Neural cell (in vitro differentiated cells): Measurements from ENCODE around the gene SAMD4A. TPM values are rescaled to one million over a fixed set of nuclear protein-coding genes. Genes with fewer than 3 reads are reported as not detected.

Experiments
- H2AFZ ChIP-seq: fragments of 200-600, 300-800 bp; sonication (generic), shearing (Covaris generic); 2 replicates; pipeline ENCODE4 v1.6.0; 2014; ENCODE audit warnings: low read depth, mild to moderate bottlenecking, antibody characterized with exemption, low read length, moderate library complexity
- H3F3A ChIP-seq: fragments of 200-600 bp; shearing (Covaris generic); 2 replicates; pipeline ENCODE4 v1.6.1; 2016; ENCODE audit warnings: mild to moderate bottlenecking, moderate library complexity, mixed read lengths, antibody characterized with exemption, low read length; ENCODE audit not compliant: insufficient read depth, poor library complexity, severe bottlenecking
- H3K27ac ChIP-seq: fragments of 200-600, 300-800 bp; sonication (generic), shearing (Covaris generic); 2 replicates; pipeline ENCODE4 v1.5.1; 2014; ENCODE audit warnings: mild to moderate bottlenecking, low read length, moderate library complexity
- H3K27me3 ChIP-seq: fragments of 300-800, 200-600 bp; sonication (generic), shearing (Covaris generic); 2 replicates; pipeline ENCODE4 v1.6.0; 2014; ENCODE audit warnings: mild to moderate bottlenecking, low read depth, low read length, moderate library complexity; ENCODE audit not compliant: insufficient read depth
- H3K36me3 ChIP-seq: fragments of 300-800, 200-600 bp; sonication (generic), shearing (Covaris generic); 2 replicates; pipeline ENCODE4 v1.5.1; 2014; ENCODE audit warnings: mild to moderate bottlenecking, antibody characterized with exemption, low read length, moderate library complexity; ENCODE audit not compliant: insufficient read depth
- H3K4me2 ChIP-seq: fragments of 300-800, 200-600 bp; sonication (generic), shearing (Covaris generic); 2 replicates; pipeline ENCODE4 v1.6.0; 2014; ENCODE audit warnings: mild to moderate bottlenecking, low read length
- H3K4me3 ChIP-seq: fragments of 300-800, 200-600 bp; sonication (generic), shearing (Covaris generic); 2 replicates; pipeline ENCODE4 v1.5.1; 2014; ENCODE audit warnings: mild to moderate bottlenecking, low read length, moderate library complexity
- H3K79me2 ChIP-seq: fragments of 200-600 bp; shearing (Covaris generic); replicated peaks from 2 replicates; pipeline ENCODE4 v1.6.0; 2014; ENCODE audit warnings: mild to moderate bottlenecking, low read length, moderate library complexity; ENCODE audit not compliant: insufficient read depth
- H3K9ac ChIP-seq: fragments of 300-800, 200-600 bp; sonication (generic), shearing (Covaris generic); 2 replicates; pipeline ENCODE4 v1.6.1; 2016; ENCODE audit warnings: mild to moderate bottlenecking, low read length, mixed read lengths
- H3K9me2 ChIP-seq: fragments of 200-600 bp; shearing (Covaris generic); 2 replicates; pipeline ENCODE4 v1.6.1; 2016; ENCODE audit warnings: mild to moderate bottlenecking, low read length, mixed read lengths; ENCODE audit not compliant: insufficient read depth
- H3K9me3 ChIP-seq: fragments of 200-600, 300-800 bp; sonication (generic), shearing (Covaris generic); 2 replicates; pipeline ENCODE4 v1.6.1; 2016; ENCODE audit warnings: mild to moderate bottlenecking, mixed run types, low read length, moderate library complexity, mixed read lengths
- H4K20me1 ChIP-seq: fragments of 200-600 bp; shearing (Covaris generic); 2 replicates; pipeline ENCODE4 v1.6.1; 2016; ENCODE audit warnings: mild to moderate bottlenecking, mixed run types; ENCODE audit not compliant: insufficient read depth
- EP300 ChIP-seq: fragments of 450-650 bp; conservative IDR thresholded peaks from 2 replicates; pipeline ENCODE4 v1.6.1; 2014; ENCODE audit warnings: antibody characterized with exemption, mild to moderate bottlenecking, moderate library complexity; ENCODE audit not compliant: poor library complexity, severe bottlenecking
- EZH2 ChIP-seq: fragments of 200-600, 300-800 bp; shearing (Covaris generic), sonication (generic); IDR thresholded peaks from 2 replicates; pipeline ENCODE4 v1.6.1; 2014; ENCODE audit warnings: antibody characterized with exemption, low read length, borderline replicate concordance, mild to moderate bottlenecking; ENCODE audit not compliant: insufficient read depth, poor library complexity, severe bottlenecking
- MXI1 ChIP-seq: fragments of 450-650 bp; conservative IDR thresholded peaks from 2 replicates; pipeline ENCODE4 v1.6.1; 2014; ENCODE audit warnings: antibody characterized with exemption, mild to moderate bottlenecking; ENCODE audit not compliant: poor library complexity, severe bottlenecking
- POLR2AphosphoS5 ChIP-seq: IDR thresholded peaks from 2 replicates; pipeline ENCODE4 v1.6.1; 2012
- RAD21 ChIP-seq: fragments of 450-650 bp; conservative IDR thresholded peaks from 2 replicates; pipeline ENCODE4 v1.6.1; 2014; ENCODE audit warnings: antibody characterized with exemption, mild to moderate bottlenecking, moderate library complexity
- SMC3 ChIP-seq: fragments of 450-650 bp; conservative IDR thresholded peaks from 2 replicates; pipeline ENCODE4 v1.6.1; 2014; ENCODE audit warnings: antibody characterized with exemption, mild to moderate bottlenecking, moderate library complexity; ENCODE audit not compliant: poor library complexity
- TAF1 ChIP-seq: IDR thresholded peaks from 2 replicates; pipeline ENCODE4 v1.6.1; 2012; ENCODE audit warnings: low read depth
- polyA plus RNA-seq: library from polyadenylated mRNA; depleted of rRNA; stranded (reverse); fragments of >200 nt; gene quantifications from 2 replicates; pipeline ENCODE4 v1.2.3, GENCODE V29; 2014
- TF ChIP-seq, protein P1 (sequence below): fragments of 450-650 bp; IDR thresholded peaks from 2 replicates; pipeline ENCODE4 v1.5.1; 2014; ENCODE audit warnings: antibody characterized with exemption, mild to moderate bottlenecking, moderate library complexity; ENCODE audit not compliant: poor library complexity, severe bottlenecking
- TF ChIP-seq, protein P2 (sequence below): IDR thresholded peaks from 2 replicates; pipeline ENCODE4 v1.6.1; 2012; ENCODE audit warnings: borderline replicate concordance

Gene SAMD4A
- polyA plus RNA-seq, 1 donor from 2014 or later, result 1.0 TPM

DNA sequence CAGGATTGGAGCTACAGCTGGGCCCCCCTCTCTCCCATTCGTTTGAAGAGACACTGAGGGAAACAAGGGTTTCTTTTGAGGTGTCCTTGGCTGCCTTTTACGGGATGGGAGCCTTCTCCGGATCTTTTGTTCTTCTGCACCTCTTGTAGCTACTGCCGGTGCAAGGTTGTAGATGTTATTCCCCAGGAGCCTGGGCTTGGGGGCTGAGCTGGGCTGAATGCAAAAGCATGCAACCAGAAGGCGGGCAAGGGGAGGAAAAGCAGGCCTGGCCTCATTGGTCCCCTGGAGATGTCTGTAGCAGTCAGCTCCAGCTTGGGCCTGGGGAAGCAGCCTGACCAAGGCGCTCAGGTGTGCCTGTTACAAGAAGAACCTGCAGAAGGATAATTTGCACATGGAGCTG is 225.4 kb downstream of the SAMD4A start:
- Histone ChIP-seq H3K9me2 (no peaks in the 10 kb centered on the region), H3K4me3 (no peak overlapping the region), H3K36me3 (no peaks in the 10 kb centered on the region), H3K9ac (no peak overlapping the region), H3K79me2 (no peaks in the 10 kb centered on the region), H4K20me1 (no peaks in the 10 kb centered on the region), H2AFZ (no peak overlapping the region), H3K9me3 (peaks cover 5% of the 10 kb centered on the region), H3K4me2 (no peak overlapping the region), H3K27me3 (no peaks in the 10 kb centered on the region), H3F3A (no peaks in the 10 kb centered on the region), H3K27ac (no peak overlapping the region)
- TF ChIP-seq, protein P1, sequence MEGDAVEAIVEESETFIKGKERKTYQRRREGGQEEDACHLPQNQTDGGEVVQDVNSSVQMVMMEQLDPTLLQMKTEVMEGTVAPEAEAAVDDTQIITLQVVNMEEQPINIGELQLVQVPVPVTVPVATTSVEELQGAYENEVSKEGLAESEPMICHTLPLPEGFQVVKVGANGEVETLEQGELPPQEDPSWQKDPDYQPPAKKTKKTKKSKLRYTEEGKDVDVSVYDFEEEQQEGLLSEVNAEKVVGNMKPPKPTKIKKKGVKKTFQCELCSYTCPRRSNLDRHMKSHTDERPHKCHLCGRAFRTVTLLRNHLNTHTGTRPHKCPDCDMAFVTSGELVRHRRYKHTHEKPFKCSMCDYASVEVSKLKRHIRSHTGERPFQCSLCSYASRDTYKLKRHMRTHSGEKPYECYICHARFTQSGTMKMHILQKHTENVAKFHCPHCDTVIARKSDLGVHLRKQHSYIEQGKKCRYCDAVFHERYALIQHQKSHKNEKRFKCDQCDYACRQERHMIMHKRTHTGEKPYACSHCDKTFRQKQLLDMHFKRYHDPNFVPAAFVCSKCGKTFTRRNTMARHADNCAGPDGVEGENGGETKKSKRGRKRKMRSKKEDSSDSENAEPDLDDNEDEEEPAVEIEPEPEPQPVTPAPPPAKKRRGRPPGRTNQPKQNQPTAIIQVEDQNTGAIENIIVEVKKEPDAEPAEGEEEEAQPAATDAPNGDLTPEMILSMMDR, result no peak
- TF ChIP-seq EZH2 (no peak), SMC3 (no peak), POLR2AphosphoS5 (no peak), MXI1 (no peak), EP300 (no peak), RAD21 (no peak), TAF1 (no peak)
- TF ChIP-seq, protein P2, sequence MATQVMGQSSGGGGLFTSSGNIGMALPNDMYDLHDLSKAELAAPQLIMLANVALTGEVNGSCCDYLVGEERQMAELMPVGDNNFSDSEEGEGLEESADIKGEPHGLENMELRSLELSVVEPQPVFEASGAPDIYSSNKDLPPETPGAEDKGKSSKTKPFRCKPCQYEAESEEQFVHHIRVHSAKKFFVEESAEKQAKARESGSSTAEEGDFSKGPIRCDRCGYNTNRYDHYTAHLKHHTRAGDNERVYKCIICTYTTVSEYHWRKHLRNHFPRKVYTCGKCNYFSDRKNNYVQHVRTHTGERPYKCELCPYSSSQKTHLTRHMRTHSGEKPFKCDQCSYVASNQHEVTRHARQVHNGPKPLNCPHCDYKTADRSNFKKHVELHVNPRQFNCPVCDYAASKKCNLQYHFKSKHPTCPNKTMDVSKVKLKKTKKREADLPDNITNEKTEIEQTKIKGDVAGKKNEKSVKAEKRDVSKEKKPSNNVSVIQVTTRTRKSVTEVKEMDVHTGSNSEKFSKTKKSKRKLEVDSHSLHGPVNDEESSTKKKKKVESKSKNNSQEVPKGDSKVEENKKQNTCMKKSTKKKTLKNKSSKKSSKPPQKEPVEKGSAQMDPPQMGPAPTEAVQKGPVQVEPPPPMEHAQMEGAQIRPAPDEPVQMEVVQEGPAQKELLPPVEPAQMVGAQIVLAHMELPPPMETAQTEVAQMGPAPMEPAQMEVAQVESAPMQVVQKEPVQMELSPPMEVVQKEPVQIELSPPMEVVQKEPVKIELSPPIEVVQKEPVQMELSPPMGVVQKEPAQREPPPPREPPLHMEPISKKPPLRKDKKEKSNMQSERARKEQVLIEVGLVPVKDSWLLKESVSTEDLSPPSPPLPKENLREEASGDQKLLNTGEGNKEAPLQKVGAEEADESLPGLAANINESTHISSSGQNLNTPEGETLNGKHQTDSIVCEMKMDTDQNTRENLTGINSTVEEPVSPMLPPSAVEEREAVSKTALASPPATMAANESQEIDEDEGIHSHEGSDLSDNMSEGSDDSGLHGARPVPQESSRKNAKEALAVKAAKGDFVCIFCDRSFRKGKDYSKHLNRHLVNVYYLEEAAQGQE, result no peak

DNA sequence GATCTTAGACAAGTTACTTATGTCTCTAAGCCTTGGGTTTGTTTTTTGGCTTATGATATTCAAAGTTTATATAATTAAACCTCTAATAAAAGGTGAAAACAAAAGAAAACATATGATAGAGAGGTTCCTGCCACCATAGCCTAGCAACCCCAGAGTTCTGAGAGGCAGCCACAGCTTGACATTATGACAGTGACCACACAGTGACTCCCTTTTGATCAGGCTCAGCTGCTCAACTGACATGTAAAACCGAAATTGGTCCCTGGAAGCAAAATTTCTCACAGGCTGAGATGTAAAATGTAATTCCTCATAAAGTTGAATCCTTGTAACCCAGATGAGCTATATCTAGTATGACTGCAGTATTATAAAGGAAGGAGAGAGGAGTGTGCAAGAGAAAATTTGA is 227.2 kb downstream of the SAMD4A start:
- Histone ChIP-seq H3K36me3 (no peaks in the 10 kb centered on the region), H3K9me2 (no peaks in the 10 kb centered on the region), H3K4me2 (no peak overlapping the region), H3K4me3 (no peak overlapping the region), H3F3A (no peaks in the 10 kb centered on the region), H3K79me2 (no peaks in the 10 kb centered on the region), H2AFZ (no peak overlapping the region), H3K27ac (no peak overlapping the region), H3K9me3 (peaks cover 5% of the 10 kb centered on the region), H3K9ac (no peak overlapping the region), H3K27me3 (no peaks in the 10 kb centered on the region), H4K20me1 (no peaks in the 10 kb centered on the region)
- TF ChIP-seq MXI1 (no peak), RAD21 (no peak), SMC3 (no peak), EP300 (no peak), POLR2AphosphoS5 (no peak), EZH2 (no peak), TAF1 (no peak)
- TF ChIP-seq, protein P2, result no peak
- TF ChIP-seq, protein P1, result no peak
